Hepatocyte (in vitro differentiated cells): ENCODE measurements around the gene TEX52.

Experiments
- CTCF ChIP-seq: fragments of 200-600 bp; sonication (generic); IDR thresholded peaks from 2 replicates; pipeline ENCODE4 v1.5.1; 2016; ENCODE audit warnings: antibody characterized with exemption, mild to moderate bottlenecking; ENCODE audit not compliant: poor library complexity
- EZH2phosphoT487 ChIP-seq: fragments of 200-600 bp; sonication (generic); IDR thresholded peaks from one replicate; pipeline ENCODE4 v1.6.1; 2018; ENCODE audit warnings: antibody characterized with exemption, mild to moderate bottlenecking, low read depth, moderate library complexity; ENCODE audit not compliant: unreplicated experiment, severe bottlenecking

- TF ChIP-seq CTCF (no peak), EZH2phosphoT487 (no peak)
Observed at GRCh38 chr12:2876431-2877046, 19.7 kb upstream of the TEX52 start.
